GM23248 (cell line): Measurements from ENCODE around the gene CCT7. TPM values are rescaled to one million over a fixed set of nuclear protein-coding genes. Genes with fewer than 3 reads are reported as not detected.

Experiments
- DNase-seq: peaks from one replicate; pipeline ENCODE4 v3.0.0-alpha.2; 2015
- H2AFZ ChIP-seq: fragments of 200-600 bp; sonication (generic); 2 replicates; pipeline ENCODE4 v1.6.1; 2016; ENCODE audit warnings: antibody characterized with exemption
- H3F3A ChIP-seq: fragments of 200-600 bp; sonication (generic); 2 replicates; pipeline ENCODE4 v1.6.1; 2016; ENCODE audit warnings: mild to moderate bottlenecking, antibody characterized with exemption, mixed run types; ENCODE audit not compliant: insufficient read depth
- H3K27ac ChIP-seq: fragments of 200-600 bp; sonication (generic); 2 replicates; pipeline ENCODE4 v1.5.1; 2016; ENCODE audit warnings: mild to moderate bottlenecking
- H3K27me3 ChIP-seq: fragments of 200-600 bp; sonication (generic); replicated peaks from 2 replicates; pipeline ENCODE4 v1.6.1; 2016; ENCODE audit warnings: mild to moderate bottlenecking; ENCODE audit not compliant: insufficient read depth
- H3K36me3 ChIP-seq: fragments of 200-600 bp; sonication (generic); 2 replicates; pipeline ENCODE4 v1.6.1; 2016; ENCODE audit warnings: low read depth, mild to moderate bottlenecking
- H3K4me1 ChIP-seq: fragments of 200-600 bp; sonication (generic); 2 replicates; pipeline ENCODE4 v1.6.1; 2016; ENCODE audit warnings: mild to moderate bottlenecking; ENCODE audit not compliant: insufficient read depth
- H3K4me2 ChIP-seq: fragments of 200-600 bp; sonication (generic); one replicate; pipeline ENCODE4 v1.6.1; 2016; ENCODE audit warnings: mild to moderate bottlenecking; ENCODE audit not compliant: unreplicated experiment
- H3K4me3 ChIP-seq: fragments of 200-600 bp; sonication (generic); 2 replicates; pipeline ENCODE4 v1.5.1; 2016; ENCODE audit warnings: mild to moderate bottlenecking
- H3K79me2 ChIP-seq: fragments of 200-600 bp; sonication (generic); 2 replicates; pipeline ENCODE4 v1.6.1; 2016; ENCODE audit warnings: mild to moderate bottlenecking; ENCODE audit not compliant: insufficient read depth
- H3K9ac ChIP-seq: fragments of 200-600 bp; sonication (generic); 2 replicates; pipeline ENCODE4 v1.6.1; 2016; ENCODE audit warnings: mild to moderate bottlenecking
- H3K9me2 ChIP-seq: fragments of 200-600 bp; sonication (generic); 2 replicates; pipeline ENCODE4 v1.6.1; 2016; ENCODE audit warnings: mixed run types, mild to moderate bottlenecking, moderate library complexity; ENCODE audit not compliant: insufficient read depth
- H3K9me3 ChIP-seq: fragments of 200-600 bp; sonication (generic); one replicate; pipeline ENCODE4 v1.6.1; 2017; ENCODE audit warnings: low read depth
- H4K20me1 ChIP-seq: fragments of 200-600 bp; sonication (generic); 2 replicates; pipeline ENCODE4 v1.6.0; 2016; ENCODE audit not compliant: insufficient read depth
- EZH2 ChIP-seq: fragments of 200-600 bp; sonication (generic); IDR thresholded peaks from 2 replicates; pipeline ENCODE4 v1.6.1; 2018; ENCODE audit warnings: antibody characterized with exemption, mild to moderate bottlenecking; ENCODE audit not compliant: insufficient read depth, poor library complexity, severe bottlenecking
- EZH2phosphoT487 ChIP-seq: fragments of 200-600 bp; sonication (generic); IDR thresholded peaks from 2 replicates; pipeline ENCODE4 v1.6.1; 2018; ENCODE audit warnings: antibody characterized with exemption, moderate library complexity, mild to moderate bottlenecking, low read depth; ENCODE audit not compliant: insufficient read depth
- WGBS, 2 experiments: methylation state at CpG; one replicate each; pipeline ENCODE4 v1.1.6; 2015 to 2017; ENCODE audit warnings: low lambda C conversion rate in 2 of 2, low coverage in 1 of 2; ENCODE audit errors: missing lambda C conversion rate in 2 of 2; 5-methylcytosine and 5-hydroxymethylcytosine counted together
- in situ Hi-C: fragments of 300-500 bp; cut with MboI; formaldehyde crosslinking; loops from 2 replicates; pipeline ENCODE4 v1.15.0; 2020
- polyA plus RNA-seq: library from polyadenylated mRNA; unstranded; fragments of >200 nt; fragmentation: Nextera tagmentation; extraction: Ambion mirVana; gene quantifications from 2 replicates; pipeline ENCODE4 v1.2.1, GENCODE V29; 2016
- total RNA-seq: library from RNA; depleted of rRNA; stranded (reverse); fragments of >200 nt; shearing (Covaris generic); gene quantifications from 2 replicates; pipeline ENCODE4 v1.2.3, GENCODE V29; 2014

CCT7 gene
- total and polyA plus RNA-seq, 2 experiments from 2014 or later: 213 to 272 TPM

DNA sequence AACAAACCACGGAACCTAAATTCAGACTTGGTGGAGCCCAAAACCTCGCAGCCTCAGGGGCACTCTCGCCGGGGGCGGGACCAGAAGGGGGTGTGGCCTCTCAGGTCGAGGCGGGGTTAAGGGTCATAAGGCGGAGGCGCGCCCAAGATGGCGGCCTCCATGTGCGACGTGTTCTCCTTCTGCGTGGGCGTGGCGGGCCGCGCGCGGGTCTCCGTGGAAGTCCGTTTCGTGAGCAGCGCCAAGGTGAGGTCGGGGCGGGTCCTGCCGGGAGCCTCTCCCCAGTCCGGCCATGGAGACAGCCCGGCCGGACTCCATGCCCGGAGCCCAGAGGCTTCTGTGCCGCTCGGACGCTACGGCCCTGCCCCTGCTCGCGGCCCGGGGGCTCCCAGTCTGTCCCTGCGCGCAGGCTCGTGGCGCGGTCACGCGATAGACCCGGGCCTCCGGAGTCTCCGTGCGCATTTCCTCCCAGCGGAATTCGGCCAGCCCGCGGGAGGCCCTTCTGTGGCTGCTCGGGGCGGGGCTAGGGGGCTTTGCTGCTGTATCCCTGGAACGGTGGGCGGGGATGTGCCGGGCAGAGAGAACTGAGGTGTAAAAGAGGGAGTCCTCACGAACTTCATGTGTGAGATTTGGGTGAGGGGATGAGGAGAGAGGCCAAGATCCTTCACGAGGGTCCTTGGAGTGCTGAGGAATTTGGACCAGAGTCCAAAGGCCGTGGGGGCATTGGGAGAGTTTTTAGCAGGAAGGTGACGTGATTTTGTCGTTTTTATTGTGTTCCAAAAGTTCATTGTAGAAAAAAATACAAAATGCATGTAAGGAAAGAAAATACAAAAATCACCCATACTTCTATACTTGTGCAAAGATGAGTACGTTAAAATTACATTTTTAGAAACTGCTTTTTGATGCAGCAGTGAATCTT, 19.7 kb upstream of the CCT7 start, which contains the start of gene SMYD5:
SMYD5 (plus strand) TSS at position 126 of the 916 bp plus-strand sequence; CDS start at position 148, 22 bp downstream.
- Histone ChIP-seq H3K9ac (peak within 1 kb of the TSS; percentile 94), H3K27ac (peak within 1 kb of the TSS; percentile 62), H3K4me3 (peak within 1 kb of the TSS; percentile 87), H3K36me3 (no peaks in the 10 kb centered on the region), H3K4me2 (peak within 1 kb of the TSS; percentile 88), H3K9me3 (no peaks in the 10 kb centered on the region), H4K20me1 (no peaks in the 10 kb centered on the region), H3K9me2 (no peaks in the 10 kb centered on the region), H3K79me2 (peaks cover 43% of the 10 kb centered on the region), H3K27me3 (no peaks in the 10 kb centered on the region), H3K4me1 (peaks cover 20% of the 10 kb centered on the region), H3F3A (peaks cover 19% of the 10 kb centered on the region), H2AFZ (peak within 1 kb of the TSS; percentile 93)
- 1% methylated on average over 59 to 64 of the region's 64 CpGs for WGBS, 2 experiments
- in situ Hi-C loops: no loop called here
- TF ChIP-seq EZH2: no peak
- no peak for TF ChIP-seq EZH2phosphoT487
- DNase-seq: peak; percentile 93

DNA sequence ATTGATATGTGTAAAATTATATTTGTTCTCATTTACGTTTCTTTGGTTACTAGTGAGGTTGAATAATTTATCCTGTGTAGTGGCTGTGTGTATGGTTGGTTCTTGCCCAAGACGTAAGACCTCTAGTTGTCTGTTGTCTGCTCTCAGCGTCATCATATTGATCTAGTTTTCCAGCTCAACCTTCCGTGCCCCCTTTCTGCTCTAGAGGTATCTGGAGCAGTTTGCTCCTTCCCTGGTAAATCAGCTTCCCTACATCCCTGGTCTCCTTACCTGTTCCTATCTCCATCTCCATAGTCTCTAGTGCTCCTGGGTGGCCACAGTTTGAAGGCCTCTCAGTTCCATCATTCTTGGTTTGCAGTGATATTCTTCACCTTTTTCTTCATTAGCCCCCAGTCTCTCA, 18.9 kb upstream of the CCT7 start:
- Histone ChIP-seq H3K9ac (peak overlapping the region; percentile 94), H3K36me3 (no peaks in the 10 kb centered on the region), H3K4me1 (peaks cover 20% of the 10 kb centered on the region), H3K9me2 (no peaks in the 10 kb centered on the region), H3F3A (peaks cover 19% of the 10 kb centered on the region), H3K4me3 (peak overlapping the region; percentile 87), H3K27me3 (no peaks in the 10 kb centered on the region), H2AFZ (peak overlapping the region; percentile 93), H3K9me3 (no peaks in the 10 kb centered on the region), H3K4me2 (peak overlapping the region; percentile 88), H4K20me1 (no peaks in the 10 kb centered on the region), H3K27ac (no peak overlapping the region), H3K79me2 (peaks cover 43% of the 10 kb centered on the region)
- 77% methylated on average over 4 of the region's 4 CpGs for WGBS, 2 experiments
- in situ Hi-C loops: no loop called here
- no peak for DNase-seq
- TF ChIP-seq EZH2phosphoT487: no peak
- no peak for TF ChIP-seq EZH2

DNA sequence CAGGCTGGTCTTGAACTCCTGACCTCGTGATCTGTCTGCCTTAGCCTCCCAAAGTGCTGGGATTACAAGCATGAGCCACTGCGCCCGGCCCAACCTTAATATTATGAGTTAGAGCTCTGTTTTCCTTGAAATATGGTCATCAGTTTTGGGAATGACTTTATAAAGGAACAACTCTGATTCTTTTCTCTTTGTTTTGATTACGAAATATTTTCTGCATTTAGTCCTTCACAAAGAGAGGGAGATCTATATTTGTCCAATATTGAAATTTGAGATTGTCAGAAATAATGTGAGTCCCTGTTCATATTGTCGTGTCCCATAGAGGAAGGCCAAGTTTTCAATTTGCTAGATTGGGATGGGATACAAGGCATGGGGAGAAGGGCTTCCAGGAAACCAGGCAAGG, 16.9 kb upstream of the CCT7 start:
- Histone ChIP-seq H3K9ac (no peak overlapping the region), H3K4me1 (peaks cover 20% of the 10 kb centered on the region), H3K27me3 (no peaks in the 10 kb centered on the region), H3K9me3 (no peaks in the 10 kb centered on the region), H4K20me1 (no peaks in the 10 kb centered on the region), H3K27ac (no peak overlapping the region), H3K4me3 (no peak overlapping the region), H3K36me3 (no peaks in the 10 kb centered on the region; the same call in 1 of the 2 replicates), H3F3A (peaks cover 14% of the 10 kb centered on the region), H2AFZ (no peak overlapping the region), H3K9me2 (no peaks in the 10 kb centered on the region), H3K4me2 (no peak overlapping the region), H3K79me2 (peaks cover 43% of the 10 kb centered on the region)
- no peak for DNase-seq
- 88 to 89% methylated on average over 5 of the region's 5 CpGs for WGBS, 2 experiments
- in situ Hi-C loops: no loop called here
- TF ChIP-seq EZH2: no peak
- TF ChIP-seq EZH2phosphoT487: no peak

DNA sequence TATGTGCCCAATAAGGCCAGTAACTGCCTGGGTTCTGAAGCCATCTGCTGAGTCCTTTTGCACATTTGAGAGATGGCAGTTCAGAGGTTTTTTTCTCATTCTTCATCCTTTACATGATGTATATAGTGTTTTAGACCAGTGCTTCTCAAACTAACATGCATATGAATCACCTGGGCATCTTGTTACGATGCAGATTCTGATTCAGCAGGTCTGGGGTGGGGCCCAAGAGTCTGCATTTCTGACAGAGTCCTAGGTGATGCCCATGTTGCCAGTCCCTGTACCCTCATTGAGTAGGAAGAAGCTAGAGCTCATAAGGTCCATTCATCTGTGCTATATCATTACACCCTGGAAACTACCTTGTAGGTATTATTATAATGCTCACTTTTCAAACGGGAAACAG, 16.3 kb upstream of the CCT7 start:
- Histone ChIP-seq H3K9ac (no peak overlapping the region), H3K4me1 (peaks cover 20% of the 10 kb centered on the region), H3K4me3 (no peak overlapping the region), H3F3A (0 out of 2 replicates have a peak, but pooled peaks cover 10% of the 10 kb centered on the region), H3K4me2 (no peak overlapping the region), H4K20me1 (no peaks in the 10 kb centered on the region), H3K79me2 (peaks cover 43% of the 10 kb centered on the region), H3K9me2 (no peaks in the 10 kb centered on the region), H2AFZ (no peak overlapping the region), H3K27me3 (no peaks in the 10 kb centered on the region), H3K27ac (peak overlapping the region; percentile 30; the same call in 1 of the 2 replicates), H3K36me3 (no peaks in the 10 kb centered on the region; the same call in 1 of the 2 replicates), H3K9me3 (no peaks in the 10 kb centered on the region)
- no peak for DNase-seq
- WGBS, 2 experiments: 91 to 100% methylated on average over 2 of the region's 2 CpGs
- TF ChIP-seq EZH2phosphoT487: no peak
- TF ChIP-seq EZH2: no peak
- in situ Hi-C loops: no loop called here
